Cardiac septum (tissue), 1 donor: ENCODE measurements around the gene DUSP8. TPM values are rescaled to one million over a fixed set of nuclear protein-coding genes. Genes with fewer than 3 reads are reported as not detected.

Experiments
- DNase-seq: peaks from one replicate; pipeline ENCODE4 v3.0.0-alpha.2; 2020; ENCODE audit warnings: low spot score
- intact Hi-C: fragments of 100-400 bp; cut with DNase I; formaldehyde crosslinking; loops from one replicate; pipeline ENCODE4 v1.14.0; 2022
- total RNA-seq: library from RNA; stranded (reverse); fragmentation: NEBNext Ultra II Directional; extraction: Animal tissue kit (Norgen Biotek cat#: 25700); gene quantifications from one replicate; pipeline ENCODE4 v1.2.1, GENCODE V29; 2021
- donor health status: DM: no; HTN: no; CAD: no.

Gene DUSP8
- total RNA-seq, 1 donor from 2014 or later = 36.9 TPM

DNA sequence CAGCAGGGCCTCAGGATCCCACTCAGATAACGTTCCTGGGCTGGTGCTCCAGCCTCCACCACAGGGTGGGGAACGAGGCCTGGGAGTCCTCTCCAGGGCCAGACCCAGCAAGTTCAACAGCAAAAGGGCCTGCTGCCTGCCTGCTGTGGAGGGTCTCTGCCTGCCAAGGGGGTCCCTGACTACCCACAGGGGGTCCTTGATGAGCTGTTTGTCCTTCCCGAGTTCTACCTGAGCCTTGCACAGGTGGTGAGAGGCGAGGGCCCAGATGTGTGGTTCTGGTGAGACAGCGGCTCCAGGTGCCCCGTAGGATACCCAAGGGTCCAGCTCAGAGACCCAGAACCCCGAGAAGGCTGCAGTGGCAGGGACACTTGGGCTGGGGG is 4.4 kb downstream of the DUSP8 start:
- intact Hi-C loops = no loop called here

DNA sequence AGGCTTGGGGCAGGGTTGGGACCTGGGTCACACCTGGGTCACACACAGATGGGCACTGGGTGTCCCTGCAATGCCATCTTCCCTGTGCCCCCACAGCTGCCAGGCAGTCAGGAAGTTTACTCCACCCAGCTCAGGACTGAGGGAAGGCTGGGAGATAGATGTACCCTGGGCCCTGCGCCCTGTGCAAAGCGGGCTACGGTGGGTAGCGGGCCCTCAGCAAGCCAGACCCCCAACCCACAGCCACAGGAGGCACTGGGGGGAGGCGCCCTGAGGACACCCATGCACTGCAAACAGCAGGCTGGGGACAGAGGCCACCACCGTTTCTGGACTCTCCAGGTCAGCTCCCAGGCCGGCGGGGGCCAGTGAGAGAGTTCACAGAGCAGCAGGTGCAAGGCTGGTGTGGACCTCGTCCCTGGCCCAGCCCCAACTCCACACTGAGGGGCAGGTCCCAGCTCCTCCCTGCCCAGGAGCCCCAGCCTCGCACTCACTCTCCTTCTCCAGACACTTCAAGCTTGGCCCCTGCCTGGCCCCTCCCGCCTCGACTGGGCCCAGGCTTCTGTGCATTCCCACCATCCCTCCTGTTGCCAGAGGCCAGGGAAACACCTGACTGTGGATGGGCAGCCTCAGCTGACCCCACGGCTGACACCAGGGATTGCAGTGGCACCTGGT is 4.9 kb downstream of the DUSP8 start:
- peak; percentile 76 for DNase-seq
- intact Hi-C loops = no loop called here

More for the DNA sequence above, 4.4 kb downstream of the DUSP8 start:
- DNase-seq = no peak

DNA sequence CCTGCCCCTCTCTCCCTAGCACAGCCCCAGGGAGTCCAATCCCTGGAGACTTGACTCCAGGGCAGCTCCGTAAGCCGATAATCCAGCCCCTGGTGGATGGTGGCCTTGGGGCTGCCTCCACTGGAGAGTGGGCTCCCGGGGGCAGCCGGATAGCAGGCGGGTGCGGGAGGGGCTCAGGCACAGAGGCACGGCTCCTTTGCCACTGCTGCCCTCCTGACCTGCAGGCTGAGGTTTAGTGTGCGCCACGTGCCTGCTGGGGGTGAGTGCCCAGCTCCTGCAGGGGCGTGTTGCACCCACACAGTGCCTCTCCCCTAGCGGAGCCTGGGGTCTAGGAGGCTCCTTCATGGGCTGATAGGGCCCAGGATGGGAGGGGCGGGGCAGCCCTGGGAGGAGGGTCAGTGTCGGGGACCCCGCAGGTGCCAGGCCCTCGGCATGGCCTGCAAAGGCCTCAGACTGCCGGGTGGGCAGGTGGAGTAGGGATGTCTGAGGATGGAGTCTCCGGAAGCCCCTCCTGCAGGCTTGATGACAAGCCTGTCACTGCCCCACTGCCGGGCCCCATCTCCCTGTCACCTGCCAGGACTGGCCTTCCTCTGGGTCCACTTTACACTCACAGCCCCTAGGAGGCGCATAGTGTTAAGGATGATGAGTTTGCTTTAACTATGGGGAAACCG is 5.6 kb downstream of the DUSP8 start:
- no peak for DNase-seq

DNA sequence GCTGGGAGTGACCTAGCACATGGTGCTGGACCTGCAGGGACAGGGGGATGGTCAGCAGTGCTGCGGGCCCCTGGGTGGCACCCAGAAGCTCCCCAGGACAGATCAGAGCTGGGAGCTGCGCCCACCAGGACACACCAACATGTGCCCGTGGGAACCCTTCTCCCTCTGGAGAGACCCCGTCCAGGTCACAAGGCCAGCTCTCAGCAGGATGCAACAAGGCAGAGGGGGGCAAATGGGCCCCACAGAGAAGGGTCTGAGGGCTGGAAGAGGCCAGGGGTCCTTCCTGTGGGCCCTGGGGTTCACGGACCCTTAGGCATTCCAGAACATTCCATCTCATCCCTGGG is 6.2 kb downstream of the DUSP8 start:
- intact Hi-C loops = no loop called here
- DNase-seq = no peak

More for the DNA sequence above, 5.6 kb downstream of the DUSP8 start:
- intact Hi-C loops = no loop called here

DNA sequence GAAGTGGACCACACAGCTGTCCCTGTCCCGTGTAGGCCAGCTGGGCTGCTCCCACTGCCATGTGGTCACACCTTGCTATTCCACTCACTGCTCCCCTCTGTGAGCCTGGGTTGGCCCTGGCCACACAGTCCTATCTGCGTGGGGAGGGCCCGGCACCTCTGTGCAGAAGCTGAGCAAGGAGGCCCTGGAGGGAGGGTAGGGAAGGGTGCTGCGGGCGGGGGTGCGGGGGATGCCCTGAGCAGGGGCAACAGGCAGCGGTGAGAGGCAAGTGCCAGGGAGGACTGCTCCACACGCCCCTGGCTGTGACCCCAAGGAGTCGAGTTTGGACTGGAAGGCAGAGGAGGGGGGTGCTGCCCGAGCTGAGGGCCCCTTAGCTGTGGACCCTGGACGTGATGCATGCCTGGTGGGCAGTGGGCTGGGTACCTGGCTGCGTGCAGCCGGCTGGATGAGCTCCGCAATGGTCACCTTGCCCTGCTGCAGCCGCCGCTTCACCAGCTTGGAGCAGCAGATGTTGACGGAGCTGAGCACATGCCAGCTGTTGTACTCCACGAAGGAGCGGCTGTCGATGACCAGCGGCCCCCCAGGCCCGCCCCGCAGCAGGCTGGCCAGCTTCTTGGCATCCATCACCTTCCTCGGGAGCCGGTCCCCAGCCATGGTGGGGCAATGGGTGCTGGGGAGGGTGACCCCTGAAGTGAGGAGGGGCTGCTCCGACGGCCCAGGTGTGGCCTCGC is 6.7 kb downstream of the DUSP8 start:
- intact Hi-C loops = no loop called here
- DNase-seq = peak; percentile 75

DNA sequence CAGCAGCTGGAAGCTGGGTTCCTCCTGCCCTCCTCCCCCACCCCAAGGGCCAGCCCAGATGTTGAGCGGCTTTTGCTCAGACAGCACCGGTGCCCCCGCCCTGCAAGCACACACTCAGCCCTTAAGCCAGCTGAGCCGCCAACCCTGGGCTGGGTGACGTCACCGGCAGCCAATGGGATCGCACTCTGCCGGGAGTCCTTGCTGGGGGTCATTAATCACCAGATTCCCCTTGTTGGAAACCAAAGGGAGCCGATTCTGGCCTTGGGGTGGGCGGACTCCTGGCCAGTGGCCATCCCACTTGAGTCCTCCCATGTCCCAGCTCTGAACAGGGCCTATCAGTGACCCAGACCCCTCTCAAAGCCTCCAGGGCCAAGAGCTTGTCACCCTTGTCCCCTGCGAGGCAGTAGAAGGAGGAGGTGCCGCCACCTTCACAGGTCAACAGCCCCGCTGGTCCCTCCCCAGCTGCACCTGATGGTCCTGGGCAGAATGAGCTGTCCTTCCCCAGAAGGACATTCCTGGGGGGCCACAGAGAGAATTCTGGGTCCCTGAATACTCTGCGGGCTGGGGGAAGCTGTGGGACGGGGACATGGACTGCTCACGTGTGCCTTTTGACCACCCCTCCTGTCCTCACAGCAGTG is 7.4 kb downstream of the DUSP8 start:
- peak; percentile 88 for DNase-seq
- intact Hi-C loops = no loop called here

DNA sequence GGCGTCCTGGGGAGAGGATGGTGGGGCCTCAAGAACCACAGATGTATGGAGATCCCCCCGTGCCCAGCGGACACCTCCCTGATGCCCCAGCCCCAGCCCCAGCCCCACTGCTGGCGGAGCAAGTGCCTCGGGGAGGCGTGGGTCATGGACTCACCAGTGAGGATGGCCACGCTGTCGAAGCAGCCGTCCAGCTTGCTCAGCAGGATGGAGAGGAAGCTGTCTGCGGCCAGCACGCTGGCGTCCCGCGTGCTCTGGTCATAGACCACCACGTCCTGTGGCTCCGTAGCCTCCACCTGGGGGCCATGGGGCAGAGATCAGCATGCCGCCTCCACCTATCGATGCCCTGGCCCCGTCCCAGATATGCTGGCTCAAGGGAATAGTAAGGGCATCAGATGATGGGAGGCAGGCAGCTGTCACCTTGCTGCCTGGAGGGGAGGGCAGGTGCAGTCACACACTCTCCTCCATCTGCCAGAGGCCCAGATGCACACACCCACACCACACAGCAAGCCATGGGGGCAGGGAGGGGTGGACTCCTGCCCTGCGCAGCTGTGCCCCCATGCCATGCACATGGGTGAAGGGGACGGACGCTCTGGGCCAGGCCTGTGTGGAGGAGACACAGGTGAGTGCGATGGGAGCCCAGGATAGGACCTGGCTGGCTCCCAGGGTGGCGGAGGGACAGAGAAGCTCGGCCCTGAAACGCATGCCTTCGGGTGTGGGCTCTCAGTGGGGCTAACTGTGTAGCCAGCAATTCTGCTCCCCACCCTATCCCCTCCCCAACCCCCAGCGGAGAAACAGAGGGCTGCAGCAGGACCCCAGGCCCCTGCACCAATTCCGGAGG is 8.2 kb downstream of the DUSP8 start:
- intact Hi-C loops = no loop called here
- no peak for DNase-seq

DNA sequence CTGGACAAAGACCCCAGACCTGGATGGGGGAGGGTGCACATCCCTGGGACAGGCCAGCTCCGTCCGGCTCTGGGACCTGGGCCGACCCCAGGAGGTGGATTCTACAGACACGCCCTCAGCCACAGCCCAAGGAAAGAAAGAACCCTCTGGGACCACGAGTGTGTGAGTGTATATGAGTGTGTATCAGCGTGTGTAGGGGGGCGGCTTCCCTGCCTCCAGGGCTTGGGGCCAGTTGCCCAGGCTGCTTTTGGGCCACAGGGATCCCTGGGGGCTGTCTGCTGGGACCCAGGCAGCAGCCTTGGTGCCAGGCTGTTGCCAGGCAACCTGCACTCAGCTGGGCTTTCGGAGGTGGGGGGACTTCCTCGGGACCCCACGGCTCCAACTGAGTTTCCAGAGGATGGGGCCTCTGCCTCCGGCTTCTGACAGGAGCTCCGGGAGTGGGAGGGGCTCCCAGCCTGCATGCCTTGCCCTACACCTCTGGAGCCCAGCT is 8.9 kb downstream of the DUSP8 start:
- no peak for DNase-seq
- intact Hi-C loops = no loop called here

DNA sequence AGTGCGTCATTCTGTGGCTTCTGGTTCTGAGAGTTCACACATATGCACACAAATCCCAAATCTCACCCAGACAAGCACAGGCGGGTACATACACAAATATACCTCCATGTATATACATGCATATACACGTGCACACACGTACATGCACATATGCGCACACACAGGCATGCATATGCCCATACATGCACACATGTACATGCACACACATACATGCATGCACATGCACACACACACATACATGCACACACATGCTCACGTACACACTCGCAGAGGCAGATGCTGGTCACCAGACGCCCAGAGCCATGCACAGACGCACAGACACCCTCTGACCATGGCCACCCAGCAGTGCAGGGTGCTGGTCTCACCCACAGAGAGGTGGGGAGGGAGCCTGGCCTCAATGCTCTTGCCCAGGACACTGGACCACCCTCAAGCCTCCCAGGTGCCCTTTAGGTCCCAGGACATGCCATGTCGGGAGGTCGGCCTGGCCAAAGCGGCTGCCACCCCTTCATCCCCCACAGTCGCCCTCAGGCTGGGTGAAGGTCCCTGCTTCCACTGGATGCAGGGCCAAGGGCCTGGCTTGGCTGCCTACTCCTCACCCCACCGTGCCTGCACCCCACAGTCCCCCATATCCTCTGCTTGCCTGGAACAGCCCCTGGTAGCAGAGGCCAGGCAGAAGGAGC is 9.5 kb downstream of the DUSP8 start:
- intact Hi-C loops = no loop called here
- no peak for DNase-seq

DNA sequence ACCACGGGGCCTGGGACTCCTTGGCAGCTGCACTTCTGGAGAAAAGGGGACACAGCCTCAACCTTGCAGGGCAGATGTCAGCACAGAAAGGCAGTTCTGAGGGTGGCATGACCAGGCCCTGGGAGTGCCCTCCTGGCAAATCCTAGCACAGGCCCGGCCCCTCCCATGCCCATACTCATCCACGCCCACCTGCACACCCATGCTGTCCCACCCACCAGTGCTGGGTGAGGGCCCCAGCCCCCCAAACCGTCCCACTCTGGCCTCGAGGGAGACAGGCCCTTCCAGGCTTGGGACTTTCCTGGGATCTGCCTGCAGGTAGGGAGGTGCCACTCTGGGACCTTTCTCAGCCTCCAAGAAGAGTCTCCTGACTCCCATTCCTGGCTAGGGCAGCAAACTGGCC is 10.1 kb downstream of the DUSP8 start:
- intact Hi-C loops = no loop called here
- DNase-seq = no peak

DNA sequence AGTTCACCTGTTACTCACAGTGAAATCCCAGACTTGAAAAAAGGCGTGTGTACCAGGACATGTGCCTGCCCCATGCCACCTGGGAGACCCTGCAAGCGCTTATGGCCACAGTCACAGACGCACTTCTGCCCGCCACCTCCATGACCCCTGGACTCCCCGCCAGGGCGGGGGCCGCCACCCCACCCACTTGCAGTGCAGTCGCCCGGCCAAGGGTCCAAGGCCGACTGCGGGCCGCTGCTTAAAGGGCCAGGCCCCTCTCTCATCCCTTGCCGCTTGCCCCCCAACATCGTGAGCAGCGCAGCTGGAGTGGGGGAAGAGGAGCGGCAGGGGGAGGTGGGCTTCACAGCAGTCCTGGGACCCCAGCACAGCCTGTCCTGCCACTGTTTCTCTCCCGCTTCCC is 10.8 kb downstream of the DUSP8 start:
- intact Hi-C loops = no loop called here
- DNase-seq = no peak

DNA sequence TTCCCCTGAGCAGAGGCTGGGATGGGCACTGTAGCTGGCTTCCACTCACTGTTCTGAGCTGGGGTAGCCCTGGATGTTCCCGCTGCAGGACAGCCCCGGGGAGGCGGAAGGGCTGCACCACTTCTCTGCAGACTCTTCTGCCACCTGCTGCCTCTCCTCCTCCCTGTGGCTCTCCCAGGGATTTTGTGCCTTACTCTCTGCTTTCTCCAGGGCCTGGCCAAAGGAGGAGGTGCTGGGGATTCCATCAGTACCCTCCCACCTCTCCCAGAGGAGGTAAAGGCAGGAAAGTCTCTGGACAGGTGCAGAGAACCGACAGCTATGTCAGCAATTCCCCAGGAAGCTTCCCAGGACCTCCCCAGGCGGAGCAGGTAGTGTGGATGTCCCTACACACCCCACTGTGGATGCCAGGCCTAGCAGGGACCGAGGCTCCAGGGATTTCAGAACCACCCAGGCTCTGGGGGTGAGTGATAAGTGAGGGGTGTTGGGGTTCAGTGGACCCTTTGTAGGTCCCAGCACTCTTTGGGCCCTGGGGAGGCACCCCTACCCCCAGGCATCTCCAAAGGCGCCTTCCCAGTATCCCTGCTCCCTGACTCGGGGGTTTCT is 11.3 kb downstream of the DUSP8 start:
- intact Hi-C loops = no loop called here
- DNase-seq = no peak

DNA sequence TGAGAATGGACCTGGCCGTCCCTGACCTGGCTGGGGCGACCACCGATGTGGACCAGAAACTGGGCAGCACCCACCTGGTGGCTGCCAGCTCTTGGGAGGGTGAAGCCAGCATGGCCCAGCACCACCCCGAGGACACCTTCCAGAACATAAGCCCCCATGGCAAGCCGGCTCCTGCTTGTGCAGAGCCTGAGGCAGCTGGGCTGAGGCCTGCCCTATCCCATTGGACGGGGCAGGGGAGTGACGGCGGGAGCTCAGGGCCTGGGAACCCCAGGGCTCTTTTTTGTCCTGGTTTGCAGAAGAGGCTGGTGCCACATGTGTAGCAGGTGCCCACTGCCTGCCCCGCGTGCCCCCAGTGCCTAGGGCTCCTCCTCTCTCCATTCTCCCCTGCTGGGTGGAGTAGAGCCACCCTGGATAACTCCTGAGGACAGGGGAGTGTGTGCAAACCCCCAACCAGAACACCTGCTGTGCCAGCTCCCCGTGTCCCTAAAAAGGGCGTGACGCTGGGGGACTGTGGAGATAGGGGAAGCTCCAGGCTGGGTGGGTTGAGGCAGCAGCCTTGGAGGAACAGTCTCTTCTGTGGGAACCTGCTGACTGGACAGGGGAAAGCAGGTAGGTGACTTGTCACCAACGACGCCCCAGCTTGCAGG is 11.9 kb downstream of the DUSP8 start:
- DNase-seq = peak; percentile 75
- intact Hi-C loops = no loop called here

DNA sequence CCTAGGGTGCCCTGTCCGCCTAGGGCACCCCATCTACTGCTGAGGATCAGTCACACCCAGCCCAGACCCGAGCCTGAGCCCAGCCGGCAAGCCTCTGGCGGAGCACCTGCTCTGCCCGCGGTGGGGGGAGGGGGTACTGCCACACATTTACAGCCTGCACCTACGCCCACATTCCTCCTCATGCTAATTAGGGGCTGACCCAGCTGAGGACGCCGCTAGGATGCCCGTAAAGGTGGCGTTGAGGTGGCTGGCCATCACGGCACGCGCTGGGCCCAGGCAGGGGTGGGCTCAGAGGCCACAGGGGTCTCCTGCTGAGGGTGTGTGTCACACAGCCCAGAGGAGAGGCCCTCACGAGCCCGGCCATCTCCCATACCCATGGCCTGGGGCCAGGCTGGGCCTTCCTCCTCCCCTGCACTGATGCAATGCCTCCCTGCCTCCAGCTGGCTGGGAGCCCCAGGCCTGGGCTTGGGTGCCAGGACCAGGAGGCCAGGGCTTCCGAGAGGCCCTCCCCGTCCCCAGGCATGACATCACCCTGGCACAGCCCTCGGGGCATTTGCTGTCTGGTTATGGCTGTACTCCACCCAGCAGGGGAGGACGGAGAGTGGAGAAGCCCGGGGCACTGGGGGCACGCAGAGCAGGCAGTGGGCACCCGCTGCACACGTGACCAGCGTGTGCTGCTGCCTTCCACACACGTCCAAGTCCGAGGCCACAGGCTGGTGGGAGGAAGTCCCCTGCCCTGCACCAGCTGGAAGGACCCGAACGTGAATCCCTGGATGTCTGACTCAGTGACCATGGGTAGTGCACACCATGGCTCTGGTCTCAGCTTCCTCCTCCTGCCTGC is 12.7 kb downstream of the DUSP8 start:
- intact Hi-C loops = loop anchor here (1.0 kb wide), 1 partner anchor 11 kb away; no protein-coding TSS in a partner anchor
- DNase-seq = peak; percentile 92

DNA sequence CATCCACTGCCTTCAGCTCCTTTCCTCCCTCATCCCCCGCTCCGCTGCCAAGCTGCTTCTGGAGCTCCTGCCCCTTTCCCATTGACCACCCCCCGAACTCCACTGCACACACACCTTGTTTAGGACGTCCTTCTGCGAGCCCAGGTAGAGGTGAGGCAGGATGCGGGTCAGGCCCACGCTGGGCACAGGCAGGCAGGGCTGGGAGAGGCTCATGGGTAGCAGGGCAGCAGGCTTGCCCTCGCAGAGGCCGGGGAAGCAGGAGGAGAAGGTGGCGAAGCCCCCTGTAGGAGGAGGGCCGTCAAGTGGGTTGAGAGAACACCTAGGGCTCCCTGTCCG is 13.3 kb downstream of the DUSP8 start:
- DNase-seq = no peak

DNA sequence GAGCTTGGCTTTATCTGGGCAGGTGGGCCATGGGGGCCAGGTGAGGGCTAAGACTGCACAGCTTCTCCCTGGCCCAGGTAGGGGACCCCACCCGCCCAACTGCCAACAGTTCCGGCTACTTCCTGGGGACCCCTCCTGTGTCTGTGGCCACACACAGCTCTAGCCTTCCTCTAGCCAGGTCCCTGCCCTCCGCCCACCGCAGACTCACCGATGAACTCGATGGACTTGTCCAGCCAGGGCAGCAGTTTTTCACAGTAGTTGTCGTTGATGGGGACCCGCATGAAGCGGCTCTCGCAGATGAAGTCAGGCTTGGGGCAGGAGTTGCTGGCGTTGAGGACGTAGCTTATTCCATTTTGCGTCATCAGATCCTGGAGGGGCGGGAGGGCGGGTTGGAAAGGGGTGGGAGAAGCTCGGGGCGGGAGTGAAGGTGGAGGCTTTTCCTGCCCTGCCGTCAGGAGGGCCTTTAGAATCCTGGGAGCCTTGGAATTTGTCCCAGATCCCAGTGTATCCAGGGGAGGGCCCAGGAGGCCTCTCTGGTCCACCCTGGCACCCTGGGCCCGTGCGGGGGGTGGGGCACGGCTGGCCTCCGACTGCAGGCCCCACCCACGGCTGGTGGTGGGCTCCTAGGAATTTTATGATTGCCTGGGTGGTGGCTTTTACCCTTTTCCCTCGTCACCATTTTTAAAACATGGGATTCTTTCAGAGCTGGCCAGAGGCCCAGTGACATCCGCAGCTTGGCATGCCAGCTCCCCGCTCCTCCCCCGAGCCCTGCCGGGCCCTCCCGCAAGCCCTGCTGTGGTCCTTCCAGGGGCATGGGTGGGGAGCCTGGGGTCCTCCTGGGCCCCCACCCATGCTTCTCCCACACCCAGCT is 13.9 kb downstream of the DUSP8 start:
- peak; percentile 81 for DNase-seq
- intact Hi-C loops = no loop called here

More for the DNA sequence above, 13.3 kb downstream of the DUSP8 start:
- intact Hi-C loops = loop anchor here (1.0 kb wide), 1 partner anchor 10 kb away; no protein-coding TSS in a partner anchor
